ENCODE results near the gene RORC.

DNA sequence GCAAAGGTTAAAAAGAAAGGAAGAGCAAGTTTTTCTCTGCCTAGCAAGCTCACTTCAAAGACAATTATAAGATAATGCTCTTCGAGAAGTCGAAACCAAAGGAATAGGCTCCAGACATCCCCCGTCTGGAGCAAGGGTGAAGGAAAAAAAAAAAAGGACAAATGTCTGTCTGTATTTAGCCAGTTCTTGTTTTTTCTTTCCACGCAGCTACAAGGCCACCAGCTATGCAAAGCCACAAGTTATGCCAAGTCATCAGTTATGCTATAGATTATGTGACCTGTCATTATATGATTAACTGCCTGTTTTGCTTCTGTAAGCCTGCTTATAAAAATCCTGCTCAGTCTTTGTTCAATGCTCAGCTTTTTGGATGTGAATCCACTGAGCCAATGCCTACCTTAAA is 24.3 kb upstream of the RORC start:
- TF ChIP-seq, protein P1, sequence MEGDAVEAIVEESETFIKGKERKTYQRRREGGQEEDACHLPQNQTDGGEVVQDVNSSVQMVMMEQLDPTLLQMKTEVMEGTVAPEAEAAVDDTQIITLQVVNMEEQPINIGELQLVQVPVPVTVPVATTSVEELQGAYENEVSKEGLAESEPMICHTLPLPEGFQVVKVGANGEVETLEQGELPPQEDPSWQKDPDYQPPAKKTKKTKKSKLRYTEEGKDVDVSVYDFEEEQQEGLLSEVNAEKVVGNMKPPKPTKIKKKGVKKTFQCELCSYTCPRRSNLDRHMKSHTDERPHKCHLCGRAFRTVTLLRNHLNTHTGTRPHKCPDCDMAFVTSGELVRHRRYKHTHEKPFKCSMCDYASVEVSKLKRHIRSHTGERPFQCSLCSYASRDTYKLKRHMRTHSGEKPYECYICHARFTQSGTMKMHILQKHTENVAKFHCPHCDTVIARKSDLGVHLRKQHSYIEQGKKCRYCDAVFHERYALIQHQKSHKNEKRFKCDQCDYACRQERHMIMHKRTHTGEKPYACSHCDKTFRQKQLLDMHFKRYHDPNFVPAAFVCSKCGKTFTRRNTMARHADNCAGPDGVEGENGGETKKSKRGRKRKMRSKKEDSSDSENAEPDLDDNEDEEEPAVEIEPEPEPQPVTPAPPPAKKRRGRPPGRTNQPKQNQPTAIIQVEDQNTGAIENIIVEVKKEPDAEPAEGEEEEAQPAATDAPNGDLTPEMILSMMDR (IDR thresholded peaks at IDR 0.05): no peak
- TF ChIP-seq POLR2A (IDR thresholded peaks at IDR 0.05): no peak
- TF ChIP-seq EP300 (IDR thresholded peaks at IDR 0.05): no peak
- no peak for TF ChIP-seq POLR2AphosphoS5 (IDR thresholded peaks at IDR 0.05)
